WTC11 (cell line): ENCODE data around the gene RAPGEF2. TPM values are rescaled to one million over a fixed set of nuclear protein-coding genes. Genes with fewer than 3 reads are reported as not detected.

Experiments
- ATAC-seq: fragments of 200-7000 bp; cut with Tn5 transposase; 2 replicates; pipeline ENCODE4 v1.10.0; 2021; ENCODE audit warnings: mild to moderate bottlenecking, moderate library complexity
- CTCF ChIA-PET: fragments of 300-600 bp; sonication (Branson Sonifier 250); formaldehyde crosslinking; loops from one replicate; lab custom pipeline; 2021; ENCODE audit warnings: antibody characterized with exemption; lab: Charles Lee
- POLR2A ChIA-PET: fragments of 350-600 bp; sonication (Branson Sonifier 250); formaldehyde crosslinking; loops from one replicate; lab custom pipeline; 2021; ENCODE audit warnings: antibody characterized with exemption; lab: Charles Lee
- DNase-seq: peaks from one replicate; pipeline ENCODE4 v3.0.0; 2021; ENCODE audit warnings: low spot score
- H3K27ac Mint-ChIP-seq: 2 replicates; pipeline ENCODE4 v1.8.0; 2021; ENCODE audit warnings: mixed read lengths
- H3K27me3 Mint-ChIP-seq: 2 replicates; pipeline ENCODE4 v1.8.0; 2021; ENCODE audit warnings: low read depth, mild to moderate bottlenecking, moderate library complexity, mixed read lengths
- H3K36me3 Mint-ChIP-seq: 2 replicates; pipeline ENCODE4 v1.8.0; 2021; ENCODE audit warnings: mixed read lengths
- H3K4me1 Mint-ChIP-seq: 2 replicates; pipeline ENCODE4 v1.8.0; 2022; ENCODE audit warnings: mixed read lengths
- H3K4me3 Mint-ChIP-seq: 2 replicates; pipeline ENCODE4 v1.8.0; 2021; ENCODE audit warnings: mild to moderate bottlenecking, moderate library complexity, mixed read lengths
- H3K9me3 Mint-ChIP-seq: 2 replicates; pipeline ENCODE4 v1.8.0; 2021; ENCODE audit warnings: mixed read lengths
- EMX1 ChIP-seq: fragments of 250-450 bp; sonication (Bioruptor Pico); IDR thresholded peaks from 2 replicates; pipeline ENCODE4 v1.8.0; 2021; ENCODE audit warnings: mild to moderate bottlenecking
- ESRRA ChIP-seq: sonication (generic); formaldehyde crosslinking; IDR thresholded peaks from 2 replicates; pipeline ENCODE4 v1.8.1; 2022; ENCODE audit warnings: mild to moderate bottlenecking, missing genetic modification reagents, borderline replicate concordance
- FOXK1 ChIP-seq: sonication (generic); formaldehyde crosslinking; IDR thresholded peaks from 2 replicates; pipeline ENCODE4 v1.8.0; 2022; ENCODE audit warnings: mild to moderate bottlenecking, moderate library complexity, missing genetic modification reagents
- MYBL2 ChIP-seq: sonication (generic); formaldehyde crosslinking; IDR thresholded peaks from 2 replicates; pipeline ENCODE4 v1.8.1; 2023; ENCODE audit warnings: mild to moderate bottlenecking, moderate library complexity, missing genetic modification reagents
- NFATC4 ChIP-seq: fragments of 250-450 bp; sonication (Bioruptor Pico); IDR thresholded peaks from 2 replicates; pipeline ENCODE4 v1.9.0; 2021; ENCODE audit warnings: mild to moderate bottlenecking
- NFE2L1 ChIP-seq: sonication (generic); formaldehyde crosslinking; IDR thresholded peaks from 2 replicates; pipeline ENCODE4 v1.8.1; 2023; ENCODE audit warnings: missing genetic modification reagents
- RELA ChIP-seq: sonication (generic); formaldehyde crosslinking; IDR thresholded peaks from 2 replicates; pipeline ENCODE4 v1.8.1; 2022; ENCODE audit warnings: missing genetic modification reagents, mild to moderate bottlenecking, borderline replicate concordance
- SMAD3 ChIP-seq: sonication (generic); formaldehyde crosslinking; IDR thresholded peaks from 2 replicates; pipeline ENCODE4 v1.8.0; 2022; ENCODE audit warnings: missing genetic modification reagents, mild to moderate bottlenecking, borderline replicate concordance
- SOX15 ChIP-seq: fragments of 250-450 bp; sonication (Bioruptor Pico); IDR thresholded peaks from 2 replicates; pipeline ENCODE4 v1.9.0; 2021; ENCODE audit warnings: mild to moderate bottlenecking
- SP1 ChIP-seq: sonication (generic); formaldehyde crosslinking; conservative IDR thresholded peaks from 2 replicates; pipeline ENCODE4 v1.8.1; 2022; ENCODE audit warnings: missing genetic modification reagents
- TEAD1 ChIP-seq: sonication (generic); formaldehyde crosslinking; IDR thresholded peaks from 2 replicates; pipeline ENCODE4 v1.8.0; 2022; ENCODE audit warnings: mild to moderate bottlenecking, missing genetic modification reagents
- ZNF121 ChIP-seq: sonication (generic); formaldehyde crosslinking; IDR thresholded peaks from 2 replicates; pipeline ENCODE4 v1.8.0; 2023; ENCODE audit warnings: missing genetic modification reagents
- total RNA-seq: library from RNA; stranded (reverse); gene quantifications from 3 replicates; pipeline ENCODE4 v1.2.3, GENCODE V29; 2021
- TF ChIP-seq, protein P1 (sequence below): sonication (generic); formaldehyde crosslinking; IDR thresholded peaks from 2 replicates; pipeline ENCODE4 v1.8.1; 2022; ENCODE audit warnings: mild to moderate bottlenecking, moderate library complexity, missing genetic modification reagents
- TF ChIP-seq, protein P2 (sequence below): sonication (generic); formaldehyde crosslinking; IDR thresholded peaks from 2 replicates; pipeline ENCODE4 v1.8.0; 2022; ENCODE audit warnings: mild to moderate bottlenecking, missing genetic modification reagents
- TF ChIP-seq, protein P3 (sequence below): sonication (generic); formaldehyde crosslinking; IDR thresholded peaks from 2 replicates; pipeline ENCODE4 v1.8.0; 2023; ENCODE audit warnings: missing genetic modification reagents
- TF ChIP-seq, protein P4 (sequence below): sonication (generic); formaldehyde crosslinking; IDR thresholded peaks from 2 replicates; pipeline ENCODE4 v1.8.1; 2023; ENCODE audit warnings: mild to moderate bottlenecking, moderate library complexity, missing genetic modification reagents
- TF ChIP-seq, protein P5 (sequence below): fragments of 200-600 bp; IDR thresholded peaks from 2 replicates; pipeline ENCODE4 v1.8.0; 2022; ENCODE audit warnings: antibody characterized with exemption
- TF ChIP-seq, protein P6 (sequence below): fragments of 250-450 bp; sonication (Bioruptor Pico); IDR thresholded peaks from 2 replicates; pipeline ENCODE4 v1.9.0; 2021; ENCODE audit warnings: mild to moderate bottlenecking
- TF ChIP-seq, protein P7 (sequence below): sonication (generic); formaldehyde crosslinking; IDR thresholded peaks from 2 replicates; pipeline ENCODE4 v1.8.1; 2023; ENCODE audit warnings: mild to moderate bottlenecking, missing genetic modification reagents, moderate library complexity
- TF ChIP-seq, protein P8 (sequence below): sonication (generic); formaldehyde crosslinking; IDR thresholded peaks from 2 replicates; pipeline ENCODE4 v1.8.0; 2022; ENCODE audit warnings: mild to moderate bottlenecking, missing genetic modification reagents
- TF ChIP-seq, protein P9 (sequence below): sonication (generic); formaldehyde crosslinking; IDR thresholded peaks from 2 replicates; pipeline ENCODE4 v1.8.1; 2022; ENCODE audit warnings: mild to moderate bottlenecking, missing genetic modification reagents, moderate library complexity, borderline replicate concordance

RAPGEF2 gene
- total RNA-seq, 1 experiment from 2014 or later = 40.6 TPM

DNA sequence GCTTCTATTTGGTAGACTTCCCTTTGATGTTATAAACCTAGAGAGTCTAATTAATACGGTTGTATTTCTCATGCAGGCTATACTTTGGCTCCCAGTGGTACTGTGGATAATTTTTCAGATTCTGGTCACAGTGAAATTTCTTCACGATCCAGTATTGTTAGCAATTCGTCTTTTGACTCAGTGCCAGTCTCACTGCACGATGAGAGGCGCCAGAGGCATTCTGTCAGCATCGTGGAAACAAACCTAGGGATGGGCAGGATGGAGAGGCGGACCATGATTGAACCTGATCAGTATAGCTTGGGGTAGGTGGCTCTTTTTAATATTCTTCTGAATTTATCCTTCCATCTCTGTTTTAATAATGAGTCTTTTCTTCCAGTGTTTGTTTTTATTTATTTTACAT is 249.7 kb downstream of the RAPGEF2 start (continued):
- TF ChIP-seq MYBL2 (CRISPR knock-in tag) (no peak), SOX15 (CRISPR knock-in tag) (no peak), EMX1 (CRISPR knock-in tag) (no peak), NFE2L1 (CRISPR knock-in tag) (no peak), SMAD3 (no peak), FOXK1 (no peak), TEAD1 (no peak), SP1 (no peak), RELA (CRISPR knock-in tag) (no peak)

DNA sequence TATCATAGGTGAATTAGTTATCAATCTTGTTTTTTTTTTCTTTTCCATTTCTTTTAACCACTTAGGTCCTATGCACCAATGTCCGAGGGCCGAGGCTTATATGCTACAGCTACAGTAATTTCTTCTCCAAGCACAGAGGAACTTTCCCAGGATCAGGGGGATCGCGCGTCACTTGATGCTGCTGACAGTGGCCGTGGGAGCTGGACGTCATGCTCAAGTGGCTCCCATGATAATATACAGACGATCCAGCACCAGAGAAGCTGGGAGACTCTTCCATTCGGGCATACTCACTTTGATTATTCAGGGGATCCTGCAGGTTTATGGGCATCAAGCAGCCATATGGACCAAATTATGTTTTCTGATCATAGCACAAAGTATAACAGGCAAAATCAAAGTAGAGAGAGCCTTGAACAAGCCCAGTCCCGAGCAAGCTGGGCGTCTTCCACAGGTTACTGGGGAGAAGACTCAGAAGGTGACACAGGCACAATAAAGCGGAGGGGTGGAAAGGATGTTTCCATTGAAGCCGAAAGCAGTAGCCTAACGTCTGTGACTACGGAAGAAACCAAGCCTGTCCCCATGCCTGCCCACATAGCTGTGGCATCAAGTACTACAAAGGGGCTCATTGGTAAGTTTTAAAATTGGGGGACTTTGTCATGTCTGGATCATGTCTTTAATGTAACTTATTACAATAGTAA is 250.7 kb downstream of the RAPGEF2 start:
- Mint-ChIP-seq H3K4me1 (no peaks in the 10 kb centered on the region), H3K27ac (no peak overlapping the region)
- CTCF ChIA-PET = no interaction called here
- TF ChIP-seq, protein P1, sequence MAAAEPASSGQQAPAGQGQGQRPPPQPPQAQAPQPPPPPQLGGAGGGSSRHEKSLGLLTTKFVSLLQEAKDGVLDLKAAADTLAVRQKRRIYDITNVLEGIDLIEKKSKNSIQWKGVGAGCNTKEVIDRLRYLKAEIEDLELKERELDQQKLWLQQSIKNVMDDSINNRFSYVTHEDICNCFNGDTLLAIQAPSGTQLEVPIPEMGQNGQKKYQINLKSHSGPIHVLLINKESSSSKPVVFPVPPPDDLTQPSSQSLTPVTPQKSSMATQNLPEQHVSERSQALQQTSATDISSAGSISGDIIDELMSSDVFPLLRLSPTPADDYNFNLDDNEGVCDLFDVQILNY = no peak
- TF ChIP-seq, protein P2, sequence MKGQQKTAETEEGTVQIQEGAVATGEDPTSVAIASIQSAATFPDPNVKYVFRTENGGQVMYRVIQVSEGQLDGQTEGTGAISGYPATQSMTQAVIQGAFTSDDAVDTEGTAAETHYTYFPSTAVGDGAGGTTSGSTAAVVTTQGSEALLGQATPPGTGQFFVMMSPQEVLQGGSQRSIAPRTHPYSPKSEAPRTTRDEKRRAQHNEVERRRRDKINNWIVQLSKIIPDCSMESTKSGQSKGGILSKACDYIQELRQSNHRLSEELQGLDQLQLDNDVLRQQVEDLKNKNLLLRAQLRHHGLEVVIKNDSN (CRISPR knock-in tag) = no peak
- TF ChIP-seq NFATC4 (CRISPR knock-in tag) (no peak), ZNF121 (no peak), SOX15 (CRISPR knock-in tag) (no peak), ESRRA (CRISPR knock-in tag) (no peak), TEAD1 (no peak), SMAD3 (no peak)
- TF ChIP-seq, protein P3, sequence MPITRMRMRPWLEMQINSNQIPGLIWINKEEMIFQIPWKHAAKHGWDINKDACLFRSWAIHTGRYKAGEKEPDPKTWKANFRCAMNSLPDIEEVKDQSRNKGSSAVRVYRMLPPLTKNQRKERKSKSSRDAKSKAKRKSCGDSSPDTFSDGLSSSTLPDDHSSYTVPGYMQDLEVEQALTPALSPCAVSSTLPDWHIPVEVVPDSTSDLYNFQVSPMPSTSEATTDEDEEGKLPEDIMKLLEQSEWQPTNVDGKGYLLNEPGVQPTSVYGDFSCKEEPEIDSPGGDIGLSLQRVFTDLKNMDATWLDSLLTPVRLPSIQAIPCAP (CRISPR knock-in tag) = no peak
- TF ChIP-seq, protein P4, sequence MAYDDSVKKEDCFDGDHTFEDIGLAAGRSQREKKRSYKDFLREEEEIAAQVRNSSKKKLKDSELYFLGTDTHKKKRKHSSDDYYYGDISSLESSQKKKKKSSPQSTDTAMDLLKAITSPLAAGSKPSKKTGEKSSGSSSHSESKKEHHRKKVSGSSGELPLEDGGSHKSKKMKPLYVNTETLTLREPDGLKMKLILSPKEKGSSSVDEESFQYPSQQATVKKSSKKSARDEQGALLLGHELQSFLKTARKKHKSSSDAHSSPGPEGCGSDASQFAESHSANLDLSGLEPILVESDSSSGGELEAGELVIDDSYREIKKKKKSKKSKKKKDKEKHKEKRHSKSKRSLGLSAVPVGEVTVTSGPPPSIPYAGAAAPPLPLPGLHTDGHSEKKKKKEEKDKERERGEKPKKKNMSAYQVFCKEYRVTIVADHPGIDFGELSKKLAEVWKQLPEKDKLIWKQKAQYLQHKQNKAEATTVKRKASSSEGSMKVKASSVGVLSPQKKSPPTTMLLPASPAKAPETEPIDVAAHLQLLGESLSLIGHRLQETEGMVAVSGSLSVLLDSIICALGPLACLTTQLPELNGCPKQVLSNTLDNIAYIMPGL (CRISPR knock-in tag) = no peak
- TF ChIP-seq, protein P5, sequence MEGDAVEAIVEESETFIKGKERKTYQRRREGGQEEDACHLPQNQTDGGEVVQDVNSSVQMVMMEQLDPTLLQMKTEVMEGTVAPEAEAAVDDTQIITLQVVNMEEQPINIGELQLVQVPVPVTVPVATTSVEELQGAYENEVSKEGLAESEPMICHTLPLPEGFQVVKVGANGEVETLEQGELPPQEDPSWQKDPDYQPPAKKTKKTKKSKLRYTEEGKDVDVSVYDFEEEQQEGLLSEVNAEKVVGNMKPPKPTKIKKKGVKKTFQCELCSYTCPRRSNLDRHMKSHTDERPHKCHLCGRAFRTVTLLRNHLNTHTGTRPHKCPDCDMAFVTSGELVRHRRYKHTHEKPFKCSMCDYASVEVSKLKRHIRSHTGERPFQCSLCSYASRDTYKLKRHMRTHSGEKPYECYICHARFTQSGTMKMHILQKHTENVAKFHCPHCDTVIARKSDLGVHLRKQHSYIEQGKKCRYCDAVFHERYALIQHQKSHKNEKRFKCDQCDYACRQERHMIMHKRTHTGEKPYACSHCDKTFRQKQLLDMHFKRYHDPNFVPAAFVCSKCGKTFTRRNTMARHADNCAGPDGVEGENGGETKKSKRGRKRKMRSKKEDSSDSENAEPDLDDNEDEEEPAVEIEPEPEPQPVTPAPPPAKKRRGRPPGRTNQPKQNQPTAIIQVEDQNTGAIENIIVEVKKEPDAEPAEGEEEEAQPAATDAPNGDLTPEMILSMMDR = no peak
- TF ChIP-seq, protein P6, sequence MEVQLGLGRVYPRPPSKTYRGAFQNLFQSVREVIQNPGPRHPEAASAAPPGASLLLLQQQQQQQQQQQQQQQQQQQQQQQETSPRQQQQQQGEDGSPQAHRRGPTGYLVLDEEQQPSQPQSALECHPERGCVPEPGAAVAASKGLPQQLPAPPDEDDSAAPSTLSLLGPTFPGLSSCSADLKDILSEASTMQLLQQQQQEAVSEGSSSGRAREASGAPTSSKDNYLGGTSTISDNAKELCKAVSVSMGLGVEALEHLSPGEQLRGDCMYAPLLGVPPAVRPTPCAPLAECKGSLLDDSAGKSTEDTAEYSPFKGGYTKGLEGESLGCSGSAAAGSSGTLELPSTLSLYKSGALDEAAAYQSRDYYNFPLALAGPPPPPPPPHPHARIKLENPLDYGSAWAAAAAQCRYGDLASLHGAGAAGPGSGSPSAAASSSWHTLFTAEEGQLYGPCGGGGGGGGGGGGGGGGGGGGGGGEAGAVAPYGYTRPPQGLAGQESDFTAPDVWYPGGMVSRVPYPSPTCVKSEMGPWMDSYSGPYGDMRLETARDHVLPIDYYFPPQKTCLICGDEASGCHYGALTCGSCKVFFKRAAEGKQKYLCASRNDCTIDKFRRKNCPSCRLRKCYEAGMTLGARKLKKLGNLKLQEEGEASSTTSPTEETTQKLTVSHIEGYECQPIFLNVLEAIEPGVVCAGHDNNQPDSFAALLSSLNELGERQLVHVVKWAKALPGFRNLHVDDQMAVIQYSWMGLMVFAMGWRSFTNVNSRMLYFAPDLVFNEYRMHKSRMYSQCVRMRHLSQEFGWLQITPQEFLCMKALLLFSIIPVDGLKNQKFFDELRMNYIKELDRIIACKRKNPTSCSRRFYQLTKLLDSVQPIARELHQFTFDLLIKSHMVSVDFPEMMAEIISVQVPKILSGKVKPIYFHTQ (CRISPR knock-in tag) = no peak
- TF ChIP-seq, protein P7, sequence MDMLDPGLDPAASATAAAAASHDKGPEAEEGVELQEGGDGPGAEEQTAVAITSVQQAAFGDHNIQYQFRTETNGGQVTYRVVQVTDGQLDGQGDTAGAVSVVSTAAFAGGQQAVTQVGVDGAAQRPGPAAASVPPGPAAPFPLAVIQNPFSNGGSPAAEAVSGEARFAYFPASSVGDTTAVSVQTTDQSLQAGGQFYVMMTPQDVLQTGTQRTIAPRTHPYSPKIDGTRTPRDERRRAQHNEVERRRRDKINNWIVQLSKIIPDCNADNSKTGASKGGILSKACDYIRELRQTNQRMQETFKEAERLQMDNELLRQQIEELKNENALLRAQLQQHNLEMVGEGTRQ (CRISPR knock-in tag) = no peak
- TF ChIP-seq, protein P8, sequence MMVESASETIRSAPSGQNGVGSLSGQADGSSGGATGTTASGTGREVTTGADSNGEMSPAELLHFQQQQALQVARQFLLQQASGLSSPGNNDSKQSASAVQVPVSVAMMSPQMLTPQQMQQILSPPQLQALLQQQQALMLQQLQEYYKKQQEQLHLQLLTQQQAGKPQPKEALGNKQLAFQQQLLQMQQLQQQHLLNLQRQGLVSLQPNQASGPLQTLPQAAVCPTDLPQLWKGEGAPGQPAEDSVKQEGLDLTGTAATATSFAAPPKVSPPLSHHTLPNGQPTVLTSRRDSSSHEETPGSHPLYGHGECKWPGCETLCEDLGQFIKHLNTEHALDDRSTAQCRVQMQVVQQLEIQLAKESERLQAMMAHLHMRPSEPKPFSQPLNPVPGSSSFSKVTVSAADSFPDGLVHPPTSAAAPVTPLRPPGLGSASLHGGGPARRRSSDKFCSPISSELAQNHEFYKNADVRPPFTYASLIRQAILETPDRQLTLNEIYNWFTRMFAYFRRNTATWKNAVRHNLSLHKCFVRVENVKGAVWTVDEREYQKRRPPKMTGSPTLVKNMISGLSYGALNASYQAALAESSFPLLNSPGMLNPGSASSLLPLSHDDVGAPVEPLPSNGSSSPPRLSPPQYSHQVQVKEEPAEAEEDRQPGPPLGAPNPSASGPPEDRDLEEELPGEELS (CRISPR knock-in tag) = no peak
- TF ChIP-seq, protein P9, sequence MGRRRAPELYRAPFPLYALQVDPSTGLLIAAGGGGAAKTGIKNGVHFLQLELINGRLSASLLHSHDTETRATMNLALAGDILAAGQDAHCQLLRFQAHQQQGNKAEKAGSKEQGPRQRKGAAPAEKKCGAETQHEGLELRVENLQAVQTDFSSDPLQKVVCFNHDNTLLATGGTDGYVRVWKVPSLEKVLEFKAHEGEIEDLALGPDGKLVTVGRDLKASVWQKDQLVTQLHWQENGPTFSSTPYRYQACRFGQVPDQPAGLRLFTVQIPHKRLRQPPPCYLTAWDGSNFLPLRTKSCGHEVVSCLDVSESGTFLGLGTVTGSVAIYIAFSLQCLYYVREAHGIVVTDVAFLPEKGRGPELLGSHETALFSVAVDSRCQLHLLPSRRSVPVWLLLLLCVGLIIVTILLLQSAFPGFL (CRISPR knock-in tag) = no peak

More for the DNA sequence above, 250.7 kb downstream of the RAPGEF2 start:
- POLR2A ChIA-PET = no interaction called here
- ATAC-seq (no peak), DNase-seq (no peak)
- Mint-ChIP-seq H3K27me3 (no peaks in the 10 kb centered on the region), H3K36me3 (peaks cover 49% of the 10 kb centered on the region), H3K4me3 (no peak overlapping the region), H3K9me3 (no peaks in the 10 kb centered on the region)
